ENCODE measurements around the gene CD247.

- TF ChIP-seq POLR2A (IDR thresholded peaks at IDR 0.05; ENCODE audit: low read length) (no peak), GATA1 (IDR thresholded peaks at IDR 0.05; ENCODE audit: low read depth, low read length) (no peak)
Measured at GRCh38 chr1:167471568-167471967, 46.8 kb downstream of the CD247 start.

Data from erythroblast (primary cell).